Measurements from ENCODE around the gene PHF1.

The PHF1 gene

DNA sequence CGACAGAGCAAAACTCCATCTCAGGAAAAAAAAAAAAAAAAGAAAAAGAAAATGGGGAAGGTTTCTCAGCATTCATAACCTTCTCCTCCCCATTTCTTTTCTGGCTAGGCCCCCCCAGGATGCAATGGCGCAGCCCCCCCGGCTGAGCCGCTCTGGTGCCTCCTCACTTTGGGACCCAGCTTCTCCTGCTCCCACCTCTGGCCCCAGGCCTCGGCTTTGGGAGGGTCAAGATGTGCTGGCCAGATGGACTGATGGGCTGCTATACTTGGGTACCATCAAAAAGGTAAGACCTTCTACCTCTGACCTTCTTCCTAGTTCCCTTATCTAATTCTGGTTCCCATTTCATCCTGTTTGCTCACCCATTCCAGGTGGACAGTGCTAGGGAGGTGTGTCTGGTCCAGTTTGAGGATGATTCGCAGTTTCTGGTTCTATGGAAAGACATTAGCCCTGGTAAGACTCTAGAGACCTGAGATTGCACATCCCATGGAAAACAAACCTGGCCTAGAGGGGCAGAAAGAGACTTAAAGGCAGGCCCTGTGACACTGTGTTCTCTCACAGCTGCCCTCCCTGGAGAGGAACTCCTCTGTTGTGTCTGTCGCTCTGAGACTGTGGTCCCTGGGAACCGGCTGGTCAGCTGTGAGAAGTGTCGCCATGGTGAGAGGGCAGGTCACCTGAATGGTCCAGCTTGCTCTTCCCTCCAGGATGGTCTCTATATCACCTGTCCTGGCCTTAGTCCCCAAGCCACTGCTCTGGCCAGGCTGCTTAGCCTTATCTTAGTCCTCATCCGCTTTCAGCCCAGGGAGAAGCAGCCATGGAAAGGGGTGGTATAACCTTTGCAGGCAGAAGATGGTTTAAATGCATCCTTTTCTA, 1.6 kb downstream of the PHF1 start:
- H3K36me3 ChIP-seq (ENCODE audit: control insufficient read depth, insufficient read depth, low read length), result peaks cover 55% of the 10 kb centered on the region

DNA sequence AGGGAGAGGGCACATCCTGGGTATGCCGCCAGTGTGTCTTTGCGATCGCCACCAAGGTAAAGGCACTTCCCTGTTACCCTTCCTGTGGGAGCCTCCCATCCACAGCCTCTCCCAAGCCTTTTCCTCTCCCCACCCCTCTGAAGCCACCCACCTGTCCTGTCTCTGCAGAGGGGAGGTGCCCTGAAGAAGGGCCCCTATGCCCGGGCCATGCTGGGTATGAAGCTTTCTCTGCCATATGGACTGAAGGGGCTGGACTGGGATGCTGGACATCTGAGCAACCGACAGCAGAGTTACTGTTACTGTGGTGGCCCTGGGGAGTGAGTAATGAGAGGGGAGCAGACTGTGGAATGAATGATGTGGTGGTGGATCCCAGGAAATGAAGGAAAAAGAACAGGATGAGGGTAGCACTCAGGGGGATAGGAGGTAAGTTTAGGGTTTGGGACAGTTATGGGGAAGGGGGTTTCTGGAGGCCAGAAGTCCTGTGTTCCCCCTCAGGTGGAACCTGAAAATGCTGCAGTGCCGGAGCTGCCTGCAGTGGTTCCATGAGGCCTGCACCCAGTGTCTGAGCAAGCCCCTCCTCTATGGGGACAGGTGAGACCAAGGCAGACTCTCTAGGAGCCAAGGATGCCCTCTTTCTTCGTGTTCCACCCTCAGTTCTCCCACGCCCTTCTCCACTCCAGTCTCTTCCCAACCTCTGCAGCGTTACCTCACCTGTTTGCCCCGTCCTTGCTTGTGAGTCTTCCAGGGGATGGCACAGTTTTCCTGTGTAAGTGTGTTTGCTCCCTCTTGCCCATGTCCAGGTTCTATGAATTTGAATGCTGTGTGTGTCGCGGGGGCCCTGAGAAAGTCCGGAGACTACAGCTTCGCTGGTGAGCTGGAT, 2.7 kb downstream of the PHF1 start:
- Histone ChIP-seq H3K4me1 (ENCODE audit: control insufficient read depth, insufficient read depth, low read length) (peaks cover 12% of the 10 kb centered on the region), H3K9ac (ENCODE audit: low read depth, low read length) (no peak overlapping the region), H3K27me3 (ENCODE audit: control insufficient read depth, insufficient read depth, low read length) (no peaks in the 10 kb centered on the region), H3K27ac (ENCODE audit: low read depth, low read length) (no peak overlapping the region), H3K36me3 (ENCODE audit: control insufficient read depth, insufficient read depth, low read length) (peaks cover 44% of the 10 kb centered on the region), H3K9me3 (ENCODE audit: control insufficient read depth, insufficient read depth, low read length) (no peaks in the 10 kb centered on the region), H3K4me3 (ENCODE audit: low read depth, low read length) (no peak overlapping the region)

More for the DNA sequence above, 1.6 kb downstream of the PHF1 start:
- Histone ChIP-seq H3K9me3 (ENCODE audit: control insufficient read depth, insufficient read depth, low read length) (no peaks in the 10 kb centered on the region), H3K4me1 (ENCODE audit: control insufficient read depth, insufficient read depth, low read length) (peaks cover 10% of the 10 kb centered on the region; the same call in 1 of the 2 replicates), H3K4me3 (ENCODE audit: low read depth, low read length) (no peak overlapping the region), H3K27ac (ENCODE audit: low read depth, low read length) (no peak overlapping the region), H3K9ac (ENCODE audit: low read depth, low read length) (no peak overlapping the region), H3K27me3 (ENCODE audit: control insufficient read depth, insufficient read depth, low read length) (no peaks in the 10 kb centered on the region)

DNA sequence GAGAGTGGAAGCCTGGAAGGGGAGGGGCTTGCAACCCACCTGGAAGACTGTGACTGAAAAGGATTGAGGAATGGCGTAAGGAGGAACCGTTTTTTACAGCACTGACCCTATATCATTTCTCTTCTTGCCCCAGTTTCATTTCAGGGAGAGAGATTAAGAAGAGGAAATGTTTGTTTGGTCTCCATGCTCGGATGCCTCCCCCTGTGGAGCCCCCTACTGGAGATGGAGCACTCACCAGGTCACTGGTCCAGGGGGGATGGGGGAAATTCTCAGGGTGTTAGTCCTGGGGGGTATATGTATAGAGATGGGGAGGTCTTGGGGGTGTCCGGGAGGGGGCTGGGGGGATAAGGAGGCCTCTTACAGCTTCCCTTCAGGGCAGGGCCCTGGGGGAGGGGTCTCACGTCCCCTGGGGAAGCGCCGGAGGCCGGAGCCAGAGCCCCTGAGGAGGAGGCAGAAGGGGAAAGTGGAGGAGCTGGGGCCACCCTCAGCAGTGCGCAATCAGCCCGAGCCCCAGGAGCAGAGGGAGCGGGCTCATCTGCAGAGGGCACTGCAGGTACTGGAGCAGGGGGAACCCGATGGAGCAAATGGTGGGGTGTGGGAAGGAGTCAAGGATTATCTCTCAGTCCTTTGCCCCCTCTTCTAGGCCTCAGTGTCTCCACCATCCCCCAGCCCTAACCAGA, 3.9 kb downstream of the PHF1 start:
- Histone ChIP-seq H3K27ac (ENCODE audit: low read depth, low read length) (no peak overlapping the region), H3K4me1 (ENCODE audit: control insufficient read depth, insufficient read depth, low read length) (peaks cover 21% of the 10 kb centered on the region), H3K27me3 (ENCODE audit: control insufficient read depth, insufficient read depth, low read length) (no peaks in the 10 kb centered on the region), H3K9ac (ENCODE audit: low read depth, low read length) (no peak overlapping the region), H3K36me3 (ENCODE audit: control insufficient read depth, insufficient read depth, low read length) (peaks cover 42% of the 10 kb centered on the region), H3K9me3 (ENCODE audit: control insufficient read depth, insufficient read depth, low read length) (no peaks in the 10 kb centered on the region), H3K4me3 (ENCODE audit: low read depth, low read length) (no peak overlapping the region)

DNA sequence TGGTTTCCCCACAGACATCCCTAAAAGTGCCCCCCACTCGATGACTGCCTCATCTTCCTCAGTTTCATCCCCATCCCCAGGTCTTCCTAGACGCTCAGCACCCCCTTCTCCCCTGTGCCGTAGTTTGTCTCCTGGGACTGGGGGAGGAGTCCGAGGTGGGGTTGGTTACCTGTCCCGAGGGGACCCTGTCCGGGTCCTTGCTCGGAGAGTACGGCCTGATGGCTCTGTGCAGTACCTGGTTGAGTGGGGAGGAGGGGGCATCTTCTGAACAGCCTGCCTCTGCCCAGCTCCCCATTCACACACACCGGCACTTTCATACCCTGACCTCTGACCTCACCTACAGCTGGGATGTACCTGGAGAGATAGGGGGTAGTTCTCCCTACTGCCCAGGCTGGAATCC, 5.0 kb downstream of the PHF1 start:
- Histone ChIP-seq H3K4me3 (ENCODE audit: low read depth, low read length) (no peak overlapping the region), H3K36me3 (ENCODE audit: control insufficient read depth, insufficient read depth, low read length) (peaks cover 42% of the 10 kb centered on the region), H3K9ac (ENCODE audit: low read depth, low read length) (no peak overlapping the region), H3K9me3 (ENCODE audit: control insufficient read depth, insufficient read depth, low read length) (no peaks in the 10 kb centered on the region), H3K27ac (ENCODE audit: low read depth, low read length) (no peak overlapping the region), H3K27me3 (ENCODE audit: control insufficient read depth, insufficient read depth, low read length) (no peaks in the 10 kb centered on the region), H3K4me1 (ENCODE audit: control insufficient read depth, insufficient read depth, low read length) (peaks cover 21% of the 10 kb centered on the region)

DNA sequence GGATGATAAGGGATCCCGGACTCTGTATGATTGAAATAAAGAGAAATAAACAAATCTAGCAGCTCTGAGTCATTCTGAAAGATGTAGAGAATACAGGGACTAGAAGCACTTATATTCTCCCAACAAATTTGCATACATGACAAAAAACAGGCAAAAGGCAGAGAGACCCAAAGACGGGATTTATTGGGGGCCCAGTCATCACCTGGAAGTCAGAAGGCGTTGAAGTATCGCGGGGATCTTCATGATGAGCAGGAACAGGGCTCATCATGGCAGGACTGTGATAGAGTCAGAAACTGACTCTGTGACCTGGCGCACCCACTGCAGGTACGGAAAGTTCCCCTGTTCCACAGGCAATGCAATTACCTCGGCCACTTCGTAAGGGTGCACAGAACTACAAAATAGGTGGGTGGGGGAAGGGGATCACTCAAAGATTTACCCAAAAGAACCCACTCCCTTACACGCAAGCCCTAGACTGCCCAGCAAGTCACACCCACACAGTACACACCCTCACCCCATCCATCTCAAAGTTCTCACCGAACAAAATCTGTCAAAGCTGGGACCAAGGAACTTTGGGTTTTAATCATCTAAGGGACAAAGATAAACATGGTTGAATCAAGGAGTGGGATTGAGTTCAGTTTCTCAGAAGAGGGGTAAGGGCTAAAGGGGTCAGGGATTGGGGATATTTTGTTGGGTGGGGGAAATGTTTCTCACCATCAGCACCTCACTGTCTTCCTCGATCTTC, 5.7 kb downstream of the PHF1 start:
- peak overlapping the region; percentile 84 for H3K4me3 ChIP-seq (ENCODE audit: low read depth, low read length)
- H3K36me3 ChIP-seq (ENCODE audit: control insufficient read depth, insufficient read depth, low read length), result peaks cover 42% of the 10 kb centered on the region
- peaks cover 25% of the 10 kb centered on the region for H3K4me1 ChIP-seq (ENCODE audit: control insufficient read depth, insufficient read depth, low read length)
- no peaks in the 10 kb centered on the region for H3K9me3 ChIP-seq (ENCODE audit: control insufficient read depth, insufficient read depth, low read length)
- H3K27me3 ChIP-seq (ENCODE audit: control insufficient read depth, insufficient read depth, low read length), result no peaks in the 10 kb centered on the region
- no peak overlapping the region for H3K27ac ChIP-seq (ENCODE audit: low read depth, low read length)
- peak overlapping the region; percentile 81 for H3K9ac ChIP-seq (ENCODE audit: low read depth, low read length)

DNA sequence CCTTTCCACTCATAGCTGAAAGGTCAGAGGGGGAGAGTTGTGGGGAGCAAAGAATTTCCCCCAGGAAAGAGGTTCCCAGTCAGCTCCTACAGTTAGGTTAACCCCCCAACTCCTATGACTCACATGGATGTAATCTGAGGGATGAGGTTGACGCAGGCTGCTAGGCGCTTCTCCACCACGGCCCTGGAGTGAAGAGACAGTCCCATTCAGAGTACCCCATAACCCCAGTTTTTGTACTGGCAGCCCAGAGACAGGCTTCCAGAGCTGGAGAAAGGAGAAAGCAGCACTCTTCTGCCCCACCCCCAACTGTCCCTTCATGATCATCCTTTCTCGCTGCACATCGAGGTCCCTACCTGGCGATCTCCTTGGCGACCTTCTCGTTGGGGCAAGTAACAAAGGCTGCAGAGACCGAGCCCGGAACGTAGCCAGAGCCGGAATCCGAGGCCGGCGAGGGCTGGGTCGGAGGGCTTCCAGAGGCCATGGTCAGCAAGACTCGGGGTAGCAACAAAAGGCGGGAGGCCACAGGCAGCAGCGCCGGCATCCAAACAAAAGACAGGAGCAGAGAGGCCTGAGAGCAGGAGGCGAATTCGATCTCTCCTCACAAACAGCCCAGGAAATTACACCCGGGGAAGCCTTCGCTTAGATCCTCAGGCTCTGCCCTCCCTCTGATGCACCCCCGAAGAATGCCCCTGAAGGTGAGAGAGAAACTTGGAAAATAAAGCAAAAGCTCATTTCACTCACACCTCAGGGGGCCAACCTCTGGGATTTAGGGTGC, 6.5 kb downstream of the PHF1 start:
- Histone ChIP-seq H3K4me3 (ENCODE audit: low read depth, low read length) (peak overlapping the region; percentile 84), H3K36me3 (ENCODE audit: control insufficient read depth, insufficient read depth, low read length) (peaks cover 40% of the 10 kb centered on the region), H3K9me3 (ENCODE audit: control insufficient read depth, insufficient read depth, low read length) (no peaks in the 10 kb centered on the region), H3K9ac (ENCODE audit: low read depth, low read length) (peak overlapping the region; percentile 81), H3K27me3 (ENCODE audit: control insufficient read depth, insufficient read depth, low read length) (no peaks in the 10 kb centered on the region), H3K4me1 (ENCODE audit: control insufficient read depth, insufficient read depth, low read length) (peaks cover 25% of the 10 kb centered on the region), H3K27ac (ENCODE audit: low read depth, low read length) (peak overlapping the region; percentile 98)

DNA sequence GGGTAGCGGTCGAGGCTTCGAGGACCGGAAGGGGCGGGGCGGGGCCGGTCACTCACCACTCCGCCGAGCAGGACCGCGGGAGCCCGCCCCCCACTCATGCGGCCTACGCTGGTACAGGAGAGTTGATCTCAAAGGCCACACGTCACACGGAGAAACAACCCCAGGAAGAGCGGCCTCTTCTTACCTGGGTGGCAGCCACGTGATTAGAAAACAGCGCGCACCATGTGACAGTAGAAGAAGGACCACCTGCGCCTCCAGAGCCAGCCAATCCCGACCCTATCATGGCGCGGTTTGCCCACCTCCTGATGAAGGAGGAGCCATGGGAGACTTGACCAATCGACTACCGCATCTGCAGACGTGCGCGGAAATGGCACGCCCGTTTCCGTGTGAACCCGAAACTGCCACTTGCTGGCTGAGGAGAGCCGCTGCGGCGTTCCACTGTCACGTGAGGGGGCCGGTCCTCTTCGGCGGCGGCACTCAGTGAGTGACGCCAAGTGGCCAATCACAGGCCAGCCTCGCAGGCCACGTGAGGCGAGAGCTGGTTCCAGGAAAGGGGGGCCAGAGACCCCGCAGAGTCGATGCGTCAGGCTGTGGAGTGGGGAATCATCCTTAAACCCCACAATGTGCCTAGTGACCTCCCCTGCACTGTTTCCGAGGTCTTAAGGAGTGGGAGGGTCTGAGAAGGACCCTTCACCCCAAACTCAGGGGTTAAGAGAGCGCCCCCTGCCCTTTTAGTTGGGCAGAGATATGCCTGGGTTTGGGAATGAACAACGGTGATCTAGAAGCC, 7.3 kb downstream of the PHF1 start, which contains the start of gene CUTA:
Gene CUTA (minus strand): TSS at position 205 of the 787 bp plus-strand sequence. CDS start 107 bp downstream, at position 98.
- no peaks in the 10 kb centered on the region for H3K9me3 ChIP-seq (ENCODE audit: control insufficient read depth, insufficient read depth, low read length)
- no peaks in the 10 kb centered on the region for H3K27me3 ChIP-seq (ENCODE audit: control insufficient read depth, insufficient read depth, low read length)
- peaks cover 36% of the 10 kb centered on the region for H3K36me3 ChIP-seq (ENCODE audit: control insufficient read depth, insufficient read depth, low read length)
- peak within 1 kb of the TSS; percentile 84 for H3K4me3 ChIP-seq (ENCODE audit: low read depth, low read length)
- H3K9ac ChIP-seq (ENCODE audit: low read depth, low read length), result peak within 1 kb of the TSS; percentile 81
- H3K27ac ChIP-seq (ENCODE audit: low read depth, low read length), result peak within 1 kb of the TSS; percentile 98
- H3K4me1 ChIP-seq (ENCODE audit: control insufficient read depth, insufficient read depth, low read length), result peaks cover 25% of the 10 kb centered on the region

DNA sequence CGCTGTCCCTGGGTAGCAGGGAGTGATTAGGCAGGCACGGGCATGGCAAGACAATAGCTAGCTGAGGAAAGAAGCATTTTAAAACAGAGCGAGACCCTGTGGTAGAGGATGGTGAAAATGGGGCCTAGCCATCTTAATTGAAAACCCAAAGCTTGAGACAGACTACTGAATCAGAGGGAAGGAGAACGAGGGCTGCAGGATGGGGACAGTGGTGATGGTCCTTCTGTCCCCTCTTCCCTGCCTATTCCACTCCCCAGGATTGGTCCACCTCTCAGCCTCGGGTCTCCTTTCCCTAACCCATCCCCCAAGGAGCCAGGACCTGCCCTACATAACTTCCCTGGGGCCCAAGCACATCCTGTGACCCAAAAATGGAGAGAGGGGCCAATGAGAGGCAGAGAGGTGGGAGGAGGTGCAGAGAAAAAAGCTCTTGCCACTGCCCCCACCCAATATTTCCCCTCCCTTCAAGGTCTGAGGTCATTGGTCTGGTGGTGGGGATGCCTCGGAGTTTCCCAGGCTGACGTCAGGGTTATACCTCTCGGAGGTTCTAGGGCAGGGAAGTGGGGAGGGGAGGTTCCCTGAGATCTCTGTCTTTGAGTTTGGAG, 8.0 kb downstream of the PHF1 start:
- H3K27me3 ChIP-seq (ENCODE audit: control insufficient read depth, insufficient read depth, low read length), result no peaks in the 10 kb centered on the region
- H3K4me3 ChIP-seq (ENCODE audit: low read depth, low read length), result peak overlapping the region; percentile 84
- no peaks in the 10 kb centered on the region for H3K9me3 ChIP-seq (ENCODE audit: control insufficient read depth, insufficient read depth, low read length)
- peak overlapping the region; percentile 75 for H3K9ac ChIP-seq (ENCODE audit: low read depth, low read length)
- H3K27ac ChIP-seq (ENCODE audit: low read depth, low read length), result peak overlapping the region; percentile 98
- peaks cover 36% of the 10 kb centered on the region for H3K36me3 ChIP-seq (ENCODE audit: control insufficient read depth, insufficient read depth, low read length)
- H3K4me1 ChIP-seq (ENCODE audit: control insufficient read depth, insufficient read depth, low read length), result peaks cover 25% of the 10 kb centered on the region
